Left forelimb (tissue), 1 donor: ENCODE measurements around the gene EXOC5.
"Not testable (repeated sequence)": the region's sequence is repeated elsewhere in the genome, so short reads cannot be mapped to it uniquely, and the experiment has no call there.

Source experiments
- DNase-seq: peaks from one replicate; pipeline ENCODE4 v3.0.0-alpha.2; 2018; ENCODE audit warnings: low spot score

The EXOC5 gene

DNA sequence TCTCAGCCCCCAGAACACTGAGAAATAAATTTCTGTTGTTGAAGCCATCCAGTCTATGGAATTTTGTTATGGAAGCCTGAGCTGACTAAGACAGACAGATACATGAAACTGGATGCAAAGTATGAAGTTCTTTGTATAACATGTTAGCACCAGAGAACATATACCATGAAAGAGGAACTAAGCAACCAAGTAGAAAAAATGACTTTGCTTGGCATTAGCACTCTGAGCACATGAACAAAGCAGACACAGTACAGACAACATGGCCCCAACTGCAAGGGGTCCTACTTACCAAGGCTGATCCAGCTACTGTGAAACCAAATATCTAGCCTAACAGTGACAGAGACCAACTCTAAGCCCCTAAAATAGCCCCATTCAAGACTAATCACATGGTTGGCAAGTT, 13.8 kb downstream of the EXOC5 start:
- DNase-seq: no peak

DNA sequence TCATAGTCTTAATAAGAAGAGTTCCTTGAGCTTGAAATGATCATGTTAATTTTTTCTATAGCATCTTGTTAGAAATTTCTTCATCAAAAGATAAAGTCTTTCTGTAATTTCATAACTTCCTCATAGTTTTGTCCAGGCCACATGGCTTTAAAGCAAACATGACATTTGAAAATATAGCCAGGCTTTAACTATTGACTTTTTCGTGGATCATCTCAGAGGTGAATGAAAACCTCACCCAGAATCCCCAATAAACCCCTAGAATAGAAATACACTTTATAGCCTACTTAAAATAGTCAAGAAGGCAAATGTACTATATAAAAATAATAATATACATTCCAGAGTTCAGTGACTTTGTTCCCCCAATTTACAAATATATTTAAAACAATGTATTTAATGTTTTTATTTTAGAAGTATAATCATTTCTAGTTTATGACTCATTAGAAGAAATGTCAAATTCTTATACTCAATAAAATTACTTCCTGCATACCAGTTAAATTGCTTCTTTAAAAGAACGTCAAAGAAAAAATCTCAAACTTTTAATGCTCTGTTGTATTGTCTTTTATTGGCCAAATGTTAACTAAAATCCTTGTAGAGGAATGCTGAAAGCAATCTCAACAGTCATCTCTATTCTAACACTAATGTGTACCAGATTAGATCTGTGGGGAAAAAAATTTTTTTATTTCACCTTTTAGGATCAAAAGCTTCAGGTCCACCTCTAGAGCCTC, 21.6 kb downstream of the EXOC5 start:
- DNase-seq: no peak

DNA sequence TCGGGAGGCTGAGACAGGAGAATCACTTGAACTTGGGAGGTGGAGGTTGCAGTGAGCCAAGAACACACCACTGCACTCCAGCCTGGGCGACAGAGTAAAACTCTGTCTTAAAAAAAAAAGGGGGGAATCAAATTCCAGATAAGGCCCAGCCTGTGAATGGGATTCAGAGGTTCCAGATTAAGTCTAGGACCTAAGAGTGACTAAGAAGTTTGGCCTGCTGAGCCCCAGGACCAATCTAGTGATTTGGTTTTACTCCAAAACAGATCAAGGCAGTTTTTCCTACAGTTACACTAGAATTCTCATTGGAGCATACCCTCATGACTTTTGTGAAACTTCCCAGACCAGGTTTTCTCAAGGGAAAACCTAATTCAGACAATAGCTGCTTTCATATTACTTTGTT, 22.8 kb downstream of the EXOC5 start:
- no peak for DNase-seq

DNA sequence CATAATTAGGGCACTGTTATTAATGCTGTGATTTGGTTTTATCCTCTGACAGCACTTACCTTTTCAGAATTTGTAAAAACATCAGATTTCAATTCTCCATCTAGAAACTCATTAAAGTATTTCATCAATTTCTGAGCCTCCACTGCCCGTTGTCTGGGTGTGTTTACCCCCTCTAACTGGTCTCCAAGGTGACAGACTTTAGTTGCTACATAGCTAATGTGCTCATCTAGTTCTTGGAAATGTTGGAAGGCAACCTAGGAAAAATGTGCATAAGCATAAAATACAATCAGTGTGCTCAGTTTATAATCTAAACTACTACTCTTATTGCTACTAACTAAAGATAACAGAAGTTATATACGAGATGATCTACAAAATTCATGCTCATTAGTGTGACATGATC, 24.6 kb downstream of the EXOC5 start:
- no peak for DNase-seq

DNA sequence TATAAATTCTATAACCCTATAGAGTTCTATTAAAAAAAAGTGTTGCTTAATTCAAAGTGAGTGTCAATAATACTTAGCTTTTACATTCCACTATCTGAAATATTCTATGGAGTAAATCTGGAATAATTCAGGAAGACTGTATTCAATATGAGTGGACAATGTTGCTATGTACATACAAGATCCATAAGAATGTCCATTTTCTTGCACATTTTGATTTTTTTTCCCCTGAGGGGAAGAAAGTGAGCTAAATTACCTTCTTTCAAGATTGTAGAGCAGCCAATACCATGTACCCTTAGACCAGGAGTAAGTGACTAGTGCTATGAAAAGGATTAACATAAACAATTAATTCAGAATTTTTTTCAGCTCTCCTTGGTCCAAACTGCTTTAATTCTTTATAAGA, 25.4 kb downstream of the EXOC5 start:
- DNase-seq: no peak

DNA sequence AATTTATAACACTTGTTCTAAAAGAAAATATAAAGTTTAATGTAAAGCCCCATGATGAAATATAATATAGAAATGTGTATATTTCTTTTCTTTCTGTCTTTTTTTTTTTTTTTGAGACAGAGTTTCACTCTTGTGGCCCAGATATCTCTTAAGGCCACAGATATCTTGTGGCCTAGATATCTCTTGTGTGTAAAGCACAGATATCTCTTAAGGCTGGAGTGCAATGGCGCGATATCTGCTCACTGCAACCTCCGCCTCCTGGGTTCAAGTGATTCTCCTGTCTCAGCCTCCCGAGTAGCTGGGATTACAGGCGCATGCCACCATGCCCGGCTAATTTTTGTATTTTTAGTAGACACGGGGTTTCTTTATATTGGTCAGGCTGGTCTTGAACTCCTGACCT, 28.6 kb downstream of the EXOC5 start:
- DNase-seq: not testable (repeated sequence)

DNA sequence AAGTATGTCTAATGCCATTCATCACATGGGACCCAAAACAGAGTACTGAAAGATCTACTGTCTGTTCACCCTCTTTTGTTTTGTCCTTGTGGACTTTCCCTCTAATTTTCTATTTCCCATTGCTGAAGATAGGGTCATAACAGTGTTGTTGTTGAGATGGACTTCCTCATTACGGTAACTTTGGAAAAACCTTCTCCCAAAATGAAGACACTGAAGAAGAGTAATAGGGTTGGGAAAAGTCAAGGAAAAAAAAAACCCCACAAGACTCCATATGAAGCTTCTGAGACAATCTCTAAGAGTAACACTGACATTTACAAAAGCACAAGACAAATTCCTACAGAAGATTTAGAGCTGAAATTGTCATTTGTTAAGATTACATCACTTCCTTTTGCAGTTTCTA, 36.7 kb downstream of the EXOC5 start:
- no peak for DNase-seq

DNA sequence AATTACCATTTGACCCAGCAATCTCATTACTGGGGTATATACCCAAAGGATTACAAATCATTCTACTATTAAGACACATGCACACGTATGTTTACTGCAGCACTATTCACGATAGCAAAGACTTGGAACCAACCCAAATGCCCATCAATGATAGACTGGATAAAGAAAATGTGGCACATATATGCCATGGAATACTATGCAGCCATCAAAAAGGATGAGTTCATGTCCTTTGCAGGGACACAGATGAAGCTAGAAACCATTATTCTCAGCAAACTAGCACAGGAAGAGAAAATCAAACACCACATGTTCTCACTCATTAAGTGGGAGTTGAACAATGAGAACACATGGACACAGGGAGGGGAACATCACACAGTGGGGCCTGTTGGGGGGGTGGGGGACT, 40.4 kb downstream of the EXOC5 start:
- not testable (repeated sequence) for DNase-seq

DNA sequence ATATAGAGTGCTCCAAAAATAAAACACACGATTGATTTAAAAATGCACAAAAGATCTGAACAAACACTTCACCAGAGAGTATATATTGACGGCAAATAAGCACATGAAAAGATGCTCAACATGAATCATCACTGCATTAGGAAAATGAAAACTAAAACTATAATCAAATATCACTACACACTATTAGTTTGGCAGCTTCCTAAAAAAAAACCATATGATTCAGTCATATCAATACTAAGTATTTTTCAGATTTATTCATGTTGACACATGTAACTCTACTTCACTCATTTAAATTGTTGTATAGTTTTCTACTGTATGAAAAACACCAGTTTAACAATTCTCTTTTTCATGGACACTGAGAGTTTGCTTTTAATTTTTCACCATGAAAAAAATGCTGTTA, 41.6 kb downstream of the EXOC5 start:
- no peak for DNase-seq

DNA sequence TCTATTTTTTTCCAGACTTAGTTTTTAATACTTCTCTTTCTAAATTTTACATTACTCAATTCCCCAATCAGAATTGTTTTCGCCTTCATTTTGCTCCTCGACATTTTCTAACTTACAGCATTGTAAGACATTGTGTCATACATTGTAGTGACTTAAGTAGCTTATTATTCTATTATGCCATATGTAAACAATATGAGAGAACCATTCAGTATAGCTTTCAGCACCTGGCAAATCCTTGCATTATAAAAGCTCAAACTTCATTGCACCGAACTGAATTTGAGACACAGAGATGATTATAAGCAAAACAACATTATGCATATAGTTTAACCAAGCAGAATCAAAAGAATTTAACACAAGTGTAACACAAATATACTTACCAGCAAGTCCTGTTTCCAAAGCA, 46.8 kb downstream of the EXOC5 start:
- no peak for DNase-seq

DNA sequence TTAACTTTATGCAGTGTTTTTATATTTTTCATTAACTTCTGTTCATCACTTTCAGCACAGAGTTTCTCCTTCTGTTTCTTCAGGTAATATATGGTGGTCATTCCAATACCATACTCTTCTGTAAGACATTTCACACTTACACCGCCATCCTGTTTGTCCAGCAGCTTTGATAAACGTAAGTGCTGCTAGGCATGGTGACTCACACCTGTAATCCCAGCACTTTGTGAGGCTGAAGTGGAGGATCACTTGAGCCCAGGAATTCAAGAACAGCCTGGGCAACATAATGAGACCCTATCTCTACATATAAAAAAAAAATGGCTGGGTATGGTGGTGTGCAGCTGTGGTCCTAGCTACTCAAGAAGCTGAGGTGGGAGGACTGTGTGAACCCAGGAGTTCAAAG, 55.8 kb downstream of the EXOC5 start:
- no peak for DNase-seq

DNA sequence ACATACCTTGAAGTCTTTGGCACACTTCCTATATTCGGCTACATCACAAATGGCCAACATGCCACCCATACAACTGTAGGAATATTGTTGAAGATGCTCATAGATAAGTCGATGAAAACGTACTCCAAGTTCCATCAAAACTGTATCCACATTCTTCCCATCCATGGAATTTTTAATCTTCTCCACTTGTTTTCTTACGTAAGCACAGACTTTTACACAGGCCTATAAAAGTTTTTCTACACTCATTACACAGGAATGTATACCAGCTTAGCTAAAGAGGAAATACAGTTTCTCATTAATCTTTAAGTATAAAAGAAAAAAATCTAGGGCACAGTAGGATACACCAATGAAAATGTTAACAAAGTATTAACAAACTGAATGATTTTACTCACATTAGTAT, 59.1 kb downstream of the EXOC5 start:
- no peak for DNase-seq

DNA sequence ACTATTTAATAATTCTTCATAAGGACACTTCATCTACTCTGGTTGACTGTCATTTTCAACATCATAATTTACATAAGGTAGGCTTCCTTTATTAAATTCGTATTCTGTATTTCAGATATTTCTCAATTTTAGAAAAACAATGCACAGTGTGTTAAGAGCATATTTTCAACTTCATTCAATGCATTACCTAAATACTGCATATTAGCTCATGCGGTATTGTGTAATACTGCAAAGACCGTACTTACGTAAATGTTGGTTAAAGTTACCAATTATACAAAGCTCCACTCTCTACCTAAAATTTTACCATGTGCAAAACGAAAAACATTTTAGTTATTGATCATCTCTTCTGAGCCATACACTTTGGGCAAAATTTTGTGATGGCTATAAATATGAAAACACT, 62.8 kb downstream of the EXOC5 start:
- DNase-seq: no peak

DNA sequence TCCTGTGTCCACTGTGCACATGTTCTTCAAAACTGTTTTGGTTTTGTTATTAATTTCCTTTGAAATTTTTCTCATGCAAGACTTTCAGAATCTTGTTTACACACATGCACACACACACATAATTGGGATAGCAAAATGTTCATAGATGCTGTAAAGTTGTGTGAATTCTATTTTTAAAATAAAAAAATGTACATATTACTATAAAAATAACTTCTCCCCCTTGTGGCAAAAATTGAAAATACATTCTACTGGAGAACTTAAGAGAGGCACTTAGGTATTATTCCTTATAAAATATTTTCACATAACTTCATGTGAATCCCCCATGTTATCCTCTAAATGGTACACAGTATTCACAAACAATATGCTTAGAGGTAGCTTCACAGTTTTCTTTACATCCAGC, 66.0 kb downstream of the EXOC5 start:
- DNase-seq: not testable (repeated sequence)

DNA sequence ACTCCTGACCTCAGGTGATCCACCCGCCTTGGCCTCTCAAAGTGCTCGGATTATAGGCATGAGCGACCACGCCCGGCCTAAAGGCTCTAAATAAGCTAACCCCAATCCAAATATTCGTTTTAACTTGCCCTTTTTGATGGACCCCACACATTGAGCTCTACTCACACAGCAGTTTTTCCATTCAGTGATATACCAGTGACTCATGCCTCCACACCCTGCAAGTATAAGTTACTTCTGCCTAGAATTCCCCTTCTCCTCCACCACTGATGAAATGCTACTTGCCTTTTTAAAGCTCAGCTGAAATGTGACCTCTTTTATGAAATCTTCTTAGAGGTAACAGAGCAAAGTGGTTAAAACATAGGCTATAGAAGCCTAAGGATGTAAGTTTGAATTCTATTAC, 68.8 kb downstream of the EXOC5 start:
- DNase-seq: no peak

DNA sequence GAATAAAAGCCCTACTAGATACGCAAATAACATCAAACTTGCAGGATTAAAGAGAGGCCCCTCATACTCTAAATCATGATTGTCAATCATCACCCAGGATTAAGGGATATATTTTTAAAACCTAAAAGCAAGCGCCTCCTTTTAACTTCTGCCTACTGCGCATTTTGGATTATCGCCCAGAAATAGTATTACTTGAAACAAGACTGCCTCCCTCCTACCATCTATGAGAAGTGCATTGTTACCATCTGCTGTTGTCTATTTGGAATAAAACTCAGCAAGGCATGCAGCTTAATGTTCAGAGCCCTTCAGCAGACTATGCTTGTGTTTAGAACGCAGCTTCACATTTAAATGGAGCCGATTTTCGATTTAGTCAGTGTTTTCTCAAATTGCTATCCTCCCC, 79.6 kb downstream of the EXOC5 start:
- no peak for DNase-seq

DNA sequence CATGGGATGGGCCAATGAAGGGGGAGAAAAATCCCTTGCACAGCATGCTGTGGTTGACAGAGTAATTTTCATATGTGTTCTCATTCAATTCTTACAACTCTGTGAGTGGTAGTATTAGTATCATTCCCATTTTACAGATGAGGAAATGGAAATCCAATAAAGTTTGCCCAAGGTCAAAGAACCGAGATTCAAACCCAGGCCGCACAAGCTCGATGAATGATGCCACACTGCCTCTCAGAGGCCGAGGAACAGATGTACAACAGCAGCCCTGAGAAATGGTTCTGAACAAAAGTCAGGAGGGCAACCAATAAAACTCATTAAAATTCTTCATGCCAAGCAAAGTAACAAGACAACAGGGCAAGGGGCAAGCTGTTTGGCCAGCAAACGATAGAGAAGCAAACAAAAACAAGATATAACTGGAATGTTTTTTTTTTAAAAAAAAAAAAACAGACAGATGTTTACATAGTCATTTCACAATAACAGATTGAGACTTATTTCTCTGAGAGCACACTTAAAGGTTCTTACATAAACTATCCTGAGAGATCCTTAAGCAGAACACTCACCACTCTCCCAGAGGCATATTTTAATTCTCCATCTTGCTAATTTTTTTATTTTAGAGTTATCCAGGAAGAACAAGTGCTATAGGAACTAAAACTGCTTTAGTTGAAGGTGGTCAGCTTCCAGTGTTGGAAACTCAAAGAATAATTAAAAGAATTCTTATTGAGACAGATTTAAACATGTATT, 85.8 kb downstream of the EXOC5 start:
- DNase-seq: no peak

DNA sequence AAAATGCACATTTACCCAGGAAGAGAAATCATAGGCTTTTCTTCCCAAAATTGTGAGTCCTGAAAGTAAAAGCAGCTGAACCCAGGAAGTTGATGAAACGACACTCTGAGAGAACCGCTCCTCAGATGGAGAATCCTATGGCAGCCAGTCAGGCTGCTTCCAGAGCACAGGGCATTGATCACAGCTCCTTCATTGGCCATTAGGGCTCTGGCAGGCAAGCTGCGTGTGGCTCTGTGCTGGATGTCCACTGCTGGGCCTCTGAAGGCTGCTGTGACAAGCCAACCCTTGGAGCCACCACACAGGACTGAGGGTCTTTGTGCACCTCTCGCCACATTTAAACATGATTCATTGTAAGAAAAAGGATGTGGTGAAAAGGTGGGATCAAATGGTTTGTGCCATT, 89.4 kb downstream of the EXOC5 start:
- no peak for DNase-seq

DNA sequence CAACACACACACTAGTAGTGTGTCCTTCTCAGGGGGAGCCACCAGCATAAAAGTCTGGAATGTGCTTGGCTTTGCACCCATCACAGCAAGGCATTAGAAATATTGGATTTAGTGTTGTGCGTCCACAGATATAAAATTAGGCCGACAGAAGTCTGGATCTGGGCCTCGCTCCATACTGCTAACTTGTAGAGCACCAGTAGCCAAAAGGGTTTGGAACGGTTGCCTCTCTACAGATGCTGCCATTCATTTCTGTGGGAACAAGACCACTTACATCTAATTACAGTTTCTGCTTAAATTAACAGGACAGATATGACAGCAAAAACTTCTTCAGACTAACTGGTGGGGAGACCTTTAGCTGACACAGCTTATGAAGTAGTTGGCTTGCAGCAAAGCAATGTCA, 94.2 kb downstream of the EXOC5 start:
- no peak for DNase-seq

DNA sequence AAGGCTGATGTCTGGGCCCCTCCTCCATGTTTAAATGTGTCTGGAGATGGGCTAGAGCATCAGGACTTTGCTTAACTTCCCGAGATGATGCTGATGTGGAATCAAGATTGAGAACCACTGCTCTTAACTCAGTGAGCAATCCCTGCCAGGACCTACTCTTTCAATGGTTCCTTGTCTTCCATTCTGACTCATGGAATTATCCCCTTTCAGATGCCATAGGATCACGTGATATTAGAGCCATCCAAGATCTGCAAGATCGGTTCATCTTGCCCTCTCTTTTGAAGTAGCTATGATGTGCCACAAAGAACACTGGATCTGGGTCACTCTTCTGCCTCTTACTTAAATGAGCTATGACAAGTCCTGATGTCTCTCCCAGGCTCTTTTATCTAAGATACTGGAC, 96.8 kb downstream of the EXOC5 start:
- DNase-seq: no peak

DNA sequence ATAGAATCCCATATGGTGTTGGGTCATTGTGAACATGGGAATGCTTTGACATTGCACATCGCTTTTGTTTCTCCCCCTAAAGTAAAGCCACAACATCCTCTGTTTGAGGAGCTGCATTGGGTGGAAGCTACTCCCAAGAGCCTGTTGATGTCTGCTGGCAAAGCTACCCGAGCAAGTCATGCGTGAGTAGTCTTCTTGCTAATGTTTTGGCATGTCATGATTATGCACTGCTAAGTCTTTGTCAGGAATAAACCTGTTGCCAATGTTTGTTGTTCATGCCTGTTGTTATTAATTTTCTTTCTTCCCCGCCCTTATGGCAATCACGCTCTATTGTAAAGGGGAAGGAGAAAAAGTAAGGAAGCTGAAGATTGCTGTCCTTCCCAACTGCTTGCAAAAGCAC, 97.3 kb downstream of the EXOC5 start:
- DNase-seq: no peak

DNA sequence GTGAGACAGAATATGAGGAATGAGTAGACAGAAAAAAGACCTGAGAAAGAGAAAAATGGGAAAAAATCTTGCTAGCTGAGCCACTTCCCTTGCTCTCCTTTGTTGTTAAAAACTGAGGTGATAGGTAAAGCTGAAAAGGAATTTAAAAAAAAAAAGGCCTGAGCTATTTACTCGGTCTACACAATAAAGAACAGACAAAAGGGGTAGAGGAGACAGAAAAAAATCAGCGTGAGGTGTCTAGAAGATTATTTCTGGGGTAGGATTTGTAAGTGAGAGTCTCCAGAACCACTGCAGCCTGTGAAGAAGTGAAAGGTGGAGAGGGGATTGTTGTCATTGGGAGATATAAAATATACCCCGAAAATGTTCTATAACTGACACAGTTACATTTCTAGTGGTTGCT, 98.8 kb downstream of the EXOC5 start:
- DNase-seq: no peak

DNA sequence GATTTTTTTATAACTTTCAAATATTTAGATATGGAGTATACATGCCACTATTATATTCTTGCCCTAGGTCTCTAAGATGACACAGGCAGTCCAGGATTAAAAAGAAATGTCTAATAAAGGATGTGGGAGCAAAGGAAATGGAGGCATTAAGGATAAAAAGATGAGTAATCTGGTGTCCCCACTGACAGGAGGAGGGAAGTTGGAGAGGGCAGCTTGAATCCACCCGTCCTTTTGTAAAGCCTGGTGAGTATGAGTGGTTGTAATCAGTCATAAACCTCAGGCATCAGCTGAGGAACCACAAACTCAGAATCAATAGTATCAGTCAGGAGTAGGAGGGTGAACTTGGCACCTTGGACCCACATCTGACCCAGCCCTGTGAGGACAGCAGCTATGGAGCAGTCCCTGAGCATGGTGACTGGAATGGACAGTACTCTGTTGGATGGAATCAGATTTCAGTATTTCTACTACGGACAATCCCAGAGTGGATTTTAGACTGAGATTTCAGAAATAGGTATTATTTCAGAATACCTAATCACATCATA, 100.5 kb downstream of the EXOC5 start:
- DNase-seq: no peak
